Testis (tissue), 3 donors: ENCODE data around the gene FARP1. TPM values are rescaled to one million over a fixed set of nuclear protein-coding genes. Genes with fewer than 3 reads are reported as not detected.

Experiments
- DNase-seq: peaks from one replicate; pipeline ENCODE4 v3.0.0-alpha.2; 2019
- H3K27ac ChIP-seq, 2 donors: fragments of 200-600 bp; sonication (generic); one replicate each; pipeline ENCODE4 v1.5.1; 2019
- H3K27me3 ChIP-seq: fragments of 200-600 bp; sonication (generic); one replicate; pipeline ENCODE4 v1.5.1; 2019
- H3K36me3 ChIP-seq: fragments of 200-600 bp; sonication (generic); one replicate; pipeline ENCODE4 v1.5.1; 2017; ENCODE audit warnings: low read depth; ENCODE audit errors: missing control alignments
- H3K4me1 ChIP-seq: fragments of 200-600 bp; sonication (generic); one replicate; pipeline ENCODE4 v1.5.1; 2019
- H3K4me3 ChIP-seq, 2 donors: fragments of 200-600 bp; sonication (generic); one replicate each; pipeline ENCODE4 v1.5.1; 2017 to 2019
- H3K9me3 ChIP-seq: fragments of 200-600 bp; sonication (generic); one replicate; pipeline ENCODE4 v1.5.1; 2017
- POLR2A ChIP-seq: fragments of 450-650 bp; IDR thresholded peaks from one replicate; pipeline ENCODE4 v1.6.1; 2017; ENCODE audit warnings: antibody characterized with exemption, mild to moderate bottlenecking, moderate library complexity
- WGBS, 2 donors: methylation state at CpG; one replicate each; pipeline ENCODE4 v1.1.5; 2018; 5-methylcytosine and 5-hydroxymethylcytosine counted together
- intact Hi-C: fragments of 100-400 bp; cut with DNase I; formaldehyde crosslinking; loops from one replicate; pipeline ENCODE4 v1.15.1; 2023; ENCODE audit warnings: low total_unique reads
- polyA plus RNA-seq: library from polyadenylated mRNA; stranded (reverse); fragments of 350-450 nt; fragmentation: Illumina TruSeq; extraction: RNeasy Lipid Tissue Mini Kit (QIAGEN cat#74804); gene quantifications from one replicate; pipeline ENCODE4 v1.2.3, GENCODE V29; 2014; ENCODE audit warnings: low read depth, low replicate concordance; ENCODE audit not compliant: insufficient read depth
- total RNA-seq, 2 donors: library from RNA; depleted of rRNA; stranded (reverse); fragments of >200 nt; gene quantifications; one replicate each; pipeline ENCODE4 v1.2.3, GENCODE V29; 2016
- TF ChIP-seq, protein P1 (sequence below), 3 experiments: fragments of 450-650 bp in 2 of 3; fragments of 200-600 bp in 1 of 3; sonication (generic) in 1 of 3; IDR thresholded peaks; one replicate each; pipeline ENCODE4 v1.5.1; 2016 to 2019; ENCODE audit warnings: antibody characterized with exemption in 3 of 3, mild to moderate bottlenecking in 2 of 3, moderate library complexity in 1 of 3

Gene FARP1
- total and polyA plus RNA-seq, 3 donors from 2014 or later = 54.0 to 130 (median 69.1) TPM

DNA sequence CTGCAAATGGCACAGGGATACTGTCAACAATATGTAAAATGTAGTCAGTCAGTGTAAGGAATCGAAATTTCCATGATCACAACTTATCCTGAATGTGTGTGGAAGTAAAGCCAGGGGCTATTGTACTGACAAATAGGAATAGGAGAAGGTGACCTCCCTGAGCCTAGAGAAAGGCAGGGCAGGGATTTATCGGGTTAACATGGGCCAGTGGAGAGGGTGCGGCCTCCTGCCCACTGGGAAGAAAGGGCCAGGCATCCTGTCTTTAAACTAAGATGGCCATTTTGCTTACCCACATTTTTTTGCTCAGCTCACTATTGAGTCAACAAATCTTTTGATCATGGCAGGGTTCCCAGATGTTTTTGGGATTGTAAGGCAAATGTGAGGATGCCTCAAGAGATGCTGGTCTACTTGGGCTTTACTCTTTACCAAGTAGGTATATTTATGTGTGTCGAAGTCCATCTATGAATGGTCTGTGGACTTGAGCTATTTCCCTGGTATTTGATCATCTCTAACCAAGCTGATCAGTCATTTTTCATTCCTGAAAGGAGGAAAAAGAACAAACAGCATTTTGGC, 150.8 kb downstream of the FARP1 start:
- no peak overlapping the region for H3K4me3 ChIP-seq
- TF ChIP-seq, protein P1, sequence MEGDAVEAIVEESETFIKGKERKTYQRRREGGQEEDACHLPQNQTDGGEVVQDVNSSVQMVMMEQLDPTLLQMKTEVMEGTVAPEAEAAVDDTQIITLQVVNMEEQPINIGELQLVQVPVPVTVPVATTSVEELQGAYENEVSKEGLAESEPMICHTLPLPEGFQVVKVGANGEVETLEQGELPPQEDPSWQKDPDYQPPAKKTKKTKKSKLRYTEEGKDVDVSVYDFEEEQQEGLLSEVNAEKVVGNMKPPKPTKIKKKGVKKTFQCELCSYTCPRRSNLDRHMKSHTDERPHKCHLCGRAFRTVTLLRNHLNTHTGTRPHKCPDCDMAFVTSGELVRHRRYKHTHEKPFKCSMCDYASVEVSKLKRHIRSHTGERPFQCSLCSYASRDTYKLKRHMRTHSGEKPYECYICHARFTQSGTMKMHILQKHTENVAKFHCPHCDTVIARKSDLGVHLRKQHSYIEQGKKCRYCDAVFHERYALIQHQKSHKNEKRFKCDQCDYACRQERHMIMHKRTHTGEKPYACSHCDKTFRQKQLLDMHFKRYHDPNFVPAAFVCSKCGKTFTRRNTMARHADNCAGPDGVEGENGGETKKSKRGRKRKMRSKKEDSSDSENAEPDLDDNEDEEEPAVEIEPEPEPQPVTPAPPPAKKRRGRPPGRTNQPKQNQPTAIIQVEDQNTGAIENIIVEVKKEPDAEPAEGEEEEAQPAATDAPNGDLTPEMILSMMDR (IDR thresholded peaks at IDR 0.05) = no peak
- no peak for TF ChIP-seq POLR2A
- no peaks in the 10 kb centered on the region for H3K27me3 ChIP-seq
- WGBS, 2 donors = 97 to 98% methylated on average over 4 of the region's 4 CpGs
- peaks cover 15% of the 10 kb centered on the region for H3K4me1 ChIP-seq
- intact Hi-C loops = no loop called here
- H3K9me3 ChIP-seq = no peaks in the 10 kb centered on the region
- H3K27ac ChIP-seq = no peak overlapping the region
- DNase-seq = no peak
- no peaks in the 10 kb centered on the region for H3K36me3 ChIP-seq

DNA sequence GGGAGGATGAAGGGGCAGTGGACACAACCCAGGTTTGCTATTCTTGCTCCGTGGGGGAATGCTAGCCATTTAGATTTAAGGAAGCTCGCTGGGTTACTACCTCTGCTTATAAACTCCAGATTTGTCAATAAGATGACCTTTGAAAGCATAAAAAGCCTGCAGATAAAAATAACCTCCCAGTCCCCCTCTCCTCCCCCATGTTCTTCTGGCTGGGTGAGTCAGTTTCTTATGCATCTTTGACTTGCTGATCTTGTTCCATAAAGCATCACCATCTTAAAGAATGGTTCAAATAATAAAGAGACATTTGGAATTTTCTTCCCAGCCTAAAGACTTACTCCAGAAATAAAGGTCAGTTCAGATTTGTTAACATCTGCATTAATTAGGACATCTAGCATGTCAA, 152.5 kb downstream of the FARP1 start:
- Histone ChIP-seq H3K27me3 (no peaks in the 10 kb centered on the region), H3K27ac (no peak overlapping the region), H3K4me3 (no peak overlapping the region), H3K36me3 (no peaks in the 10 kb centered on the region), H3K9me3 (no peaks in the 10 kb centered on the region), H3K4me1 (peaks cover 15% of the 10 kb centered on the region)
- DNase-seq = no peak
- intact Hi-C loops = no loop called here
- 82 to 91% methylated on average over 2 of the region's 2 CpGs for WGBS, 2 donors
- no peak for TF ChIP-seq POLR2A
- TF ChIP-seq, protein P1 (IDR thresholded peaks at IDR 0.05) = no peak

DNA sequence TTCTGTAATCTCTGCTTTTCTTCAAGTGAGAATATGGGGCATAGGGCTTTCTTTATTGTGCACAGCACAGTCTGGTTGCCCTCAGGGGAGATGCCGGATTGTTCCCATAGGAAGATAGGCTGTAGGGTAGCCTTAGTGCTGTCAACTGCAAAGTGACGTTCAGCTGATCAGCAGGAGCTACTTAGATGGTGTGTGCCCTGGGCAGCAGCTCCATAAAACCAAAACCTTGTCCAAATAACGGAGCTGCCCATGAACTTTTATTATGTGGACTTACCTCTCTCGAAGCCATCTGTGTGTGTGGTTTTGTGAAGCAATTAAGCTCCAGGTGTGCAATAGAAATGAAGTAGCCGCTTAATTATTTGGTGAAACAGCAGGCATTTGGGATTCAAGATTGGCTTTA, 154.2 kb downstream of the FARP1 start:
- WGBS, 2 donors = 86 to 88% methylated on average over 5 of the region's 5 CpGs
- no peaks in the 10 kb centered on the region for H3K9me3 ChIP-seq
- no peak for TF ChIP-seq POLR2A
- TF ChIP-seq, protein P1 (IDR thresholded peaks at IDR 0.05) = no peak
- no peak overlapping the region for H3K27ac ChIP-seq
- peaks cover 13% of the 10 kb centered on the region for H3K4me1 ChIP-seq
- DNase-seq = no peak
- H3K36me3 ChIP-seq = no peaks in the 10 kb centered on the region
- no peak overlapping the region for H3K4me3 ChIP-seq
- H3K27me3 ChIP-seq = no peaks in the 10 kb centered on the region
- intact Hi-C loops = no loop called here

DNA sequence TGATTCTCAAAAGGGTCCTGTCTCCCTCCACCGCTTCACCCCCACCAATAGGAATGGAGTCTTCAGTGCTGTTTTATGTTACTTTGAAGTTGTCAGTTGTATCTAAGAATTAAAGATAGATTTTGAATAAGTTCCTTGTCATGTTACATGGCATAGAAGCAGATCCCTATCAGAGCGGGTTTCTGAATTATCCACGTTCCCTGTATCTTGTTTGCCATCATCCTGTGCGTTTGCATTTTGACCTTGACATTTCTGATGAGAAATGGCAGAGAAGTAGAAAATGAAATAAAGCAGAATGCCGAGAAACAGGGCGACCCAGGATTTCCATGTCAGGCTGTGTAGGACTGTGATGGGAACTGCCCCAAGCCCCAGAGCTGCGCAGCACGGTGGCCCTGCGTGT, 154.9 kb downstream of the FARP1 start:
- Histone ChIP-seq H3K36me3 (no peaks in the 10 kb centered on the region), H3K4me3 (no peak overlapping the region), H3K27me3 (no peaks in the 10 kb centered on the region), H3K4me1 (peaks cover 8% of the 10 kb centered on the region), H3K27ac (no peak overlapping the region), H3K9me3 (no peaks in the 10 kb centered on the region)
- DNase-seq = no peak
- intact Hi-C loops = no loop called here
- 89 to 92% methylated on average over 9 of the region's 9 CpGs for WGBS, 2 donors
- no peak for TF ChIP-seq POLR2A

DNA sequence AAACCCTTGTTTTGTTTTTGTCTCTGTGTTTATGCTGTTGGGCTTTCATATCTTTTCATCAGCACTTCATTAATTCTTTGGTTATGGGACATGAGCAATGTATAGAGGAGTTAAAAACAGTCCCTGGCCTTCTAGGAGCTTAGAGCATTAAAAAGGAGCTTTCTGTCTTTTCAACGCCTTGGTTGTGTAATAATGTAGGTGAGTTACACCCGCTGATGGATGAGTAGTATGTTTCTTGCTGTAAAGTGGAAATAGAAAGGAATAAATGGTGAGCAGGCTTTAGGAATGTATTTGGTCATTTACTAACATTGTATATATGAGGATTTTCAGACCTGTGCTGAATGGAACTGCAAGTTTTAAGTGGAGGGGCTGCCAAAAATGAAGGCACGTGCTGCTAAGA, 155.7 kb downstream of the FARP1 start:
- WGBS, 2 donors = 45 to 47% methylated on average over 3 of the region's 3 CpGs
- TF ChIP-seq, protein P1 (IDR thresholded peaks at IDR 0.05) = no peak
- no peak for TF ChIP-seq POLR2A
- H3K27me3 ChIP-seq = no peaks in the 10 kb centered on the region
- H3K4me3 ChIP-seq = no peak overlapping the region
- intact Hi-C loops = no loop called here
- H3K36me3 ChIP-seq = no peaks in the 10 kb centered on the region
- H3K27ac ChIP-seq = no peak overlapping the region
- peaks cover 5% of the 10 kb centered on the region for H3K4me1 ChIP-seq
- no peaks in the 10 kb centered on the region for H3K9me3 ChIP-seq
- DNase-seq = no peak
